H9 (cell line): ENCODE measurements around the gene SLC12A9. TPM values are rescaled to one million over a fixed set of nuclear protein-coding genes. Genes with fewer than 3 reads are reported as not detected.

ENCODE experiments used
- DNase-seq: peaks from one replicate; pipeline ENCODE4 v3.0.0-alpha.2; 2017
- H2AFZ ChIP-seq: one replicate; pipeline ENCODE4 v1.6.1; 2013; ENCODE audit warnings: mild to moderate bottlenecking, low read length, control low read depth, moderate library complexity
- H2AK5ac ChIP-seq: 2 replicates; pipeline ENCODE4 v1.6.1; 2013; ENCODE audit warnings: low read length, control low read depth, mixed read lengths; ENCODE audit not compliant: insufficient read length
- H2BK120ac ChIP-seq: one replicate; pipeline ENCODE4 v1.6.1; 2013; ENCODE audit warnings: low read depth, mild to moderate bottlenecking, low read length, control low read depth, inconsistent platforms; ENCODE audit not compliant: poor library complexity, severe bottlenecking
- H2BK12ac ChIP-seq: 2 replicates; pipeline ENCODE4 v1.6.1; 2013; ENCODE audit warnings: low read length, control low read depth, mixed read lengths, low read depth; ENCODE audit not compliant: insufficient read length
- H2BK15ac ChIP-seq: 2 replicates; pipeline ENCODE4 v1.6.1; 2013; ENCODE audit warnings: low read depth, low read length, control low read depth
- H2BK20ac ChIP-seq: one replicate; pipeline ENCODE4 v1.6.1; 2013; ENCODE audit warnings: low read depth, mild to moderate bottlenecking, low read length, control low read depth, inconsistent platforms; ENCODE audit not compliant: poor library complexity, severe bottlenecking
- H2BK5ac ChIP-seq: 2 replicates; pipeline ENCODE4 v1.6.1; 2013; ENCODE audit warnings: low read length, control low read depth, mixed read lengths; ENCODE audit not compliant: insufficient read length
- H3K14ac ChIP-seq: 2 replicates; pipeline ENCODE4 v1.6.1; 2013; ENCODE audit warnings: low read length, control low read depth; ENCODE audit not compliant: insufficient read depth
- H3K18ac ChIP-seq: 2 replicates; pipeline ENCODE4 v1.6.1; 2013; ENCODE audit warnings: low read depth, mild to moderate bottlenecking, mixed read lengths, low read length, control low read depth; ENCODE audit not compliant: insufficient read length
- H3K23ac ChIP-seq: 2 replicates; pipeline ENCODE4 v1.6.1; 2013; ENCODE audit warnings: low read length, control low read depth, mixed read lengths, low read depth; ENCODE audit not compliant: insufficient read length
- H3K23me2 ChIP-seq: 2 replicates; pipeline ENCODE4 v1.6.1; 2013; ENCODE audit warnings: low read depth, mild to moderate bottlenecking, mixed read lengths, low read length, control low read depth; ENCODE audit not compliant: insufficient read length, poor library complexity, severe bottlenecking
- H3K27ac ChIP-seq: 2 replicates; pipeline ENCODE4 v1.5.1; 2013; ENCODE audit warnings: low read length, control low read depth, mixed read lengths, low read depth; ENCODE audit not compliant: insufficient read length
- H3K27me3 ChIP-seq: 2 replicates; pipeline ENCODE4 v1.6.1; 2013; ENCODE audit warnings: low read length, control low read depth, inconsistent platforms; ENCODE audit not compliant: insufficient read depth
- H3K4ac ChIP-seq: 2 replicates; pipeline ENCODE4 v1.6.1; 2013; ENCODE audit warnings: low read depth, mild to moderate bottlenecking, control low read depth, inconsistent platforms, low read length, moderate library complexity
- H3K4me1 ChIP-seq: 2 replicates; pipeline ENCODE4 v1.6.1; 2013; ENCODE audit warnings: low read length, control low read depth, inconsistent platforms; ENCODE audit not compliant: insufficient read depth
- H3K4me2 ChIP-seq: 2 replicates; pipeline ENCODE4 v1.6.1; 2013; ENCODE audit warnings: low read length, control low read depth, mixed read lengths; ENCODE audit not compliant: insufficient read length, insufficient read depth
- H3K56ac ChIP-seq: 2 replicates; pipeline ENCODE4 v1.6.1; 2013; ENCODE audit warnings: low read depth, mild to moderate bottlenecking, mixed read lengths, low read length, control low read depth; ENCODE audit not compliant: insufficient read length
- H3K79me1 ChIP-seq: 2 replicates; pipeline ENCODE4 v1.6.1; 2013; ENCODE audit warnings: low read depth, mild to moderate bottlenecking, moderate library complexity, low read length, control low read depth, inconsistent platforms; ENCODE audit not compliant: insufficient read depth, poor library complexity, severe bottlenecking
- H3K79me2 ChIP-seq: 2 replicates; pipeline ENCODE4 v1.6.1; 2013; ENCODE audit warnings: low read length, control low read depth, inconsistent platforms; ENCODE audit not compliant: insufficient read depth
- H3K9ac ChIP-seq: 2 replicates; pipeline ENCODE4 v1.6.1; 2013; ENCODE audit warnings: low read length, control low read depth, mixed read lengths; ENCODE audit not compliant: insufficient read length; ENCODE audit errors: extremely low read depth
- H3K9me3 ChIP-seq: one replicate; pipeline ENCODE4 v1.6.1; 2013; ENCODE audit warnings: low read depth, low read length, inconsistent platforms; ENCODE audit not compliant: control insufficient read depth
- H3T11ph ChIP-seq: one replicate; pipeline ENCODE4 v1.6.1; 2013; ENCODE audit warnings: mild to moderate bottlenecking, low read length, control low read depth, inconsistent platforms
- H4K20me1 ChIP-seq: one replicate; pipeline ENCODE4 v1.6.1; 2013; ENCODE audit not compliant: control insufficient read depth, insufficient read length, insufficient read depth
- H4K5ac ChIP-seq: 2 replicates; pipeline ENCODE4 v1.6.1; 2013; ENCODE audit warnings: low read depth, mild to moderate bottlenecking, mixed read lengths, low read length, control low read depth; ENCODE audit not compliant: insufficient read length
- H4K8ac ChIP-seq: replicated peaks from 2 replicates; pipeline ENCODE4 v1.6.1; 2013; ENCODE audit warnings: low read length, control low read depth, mixed read lengths, low read depth; ENCODE audit not compliant: insufficient read length
- H4K91ac ChIP-seq: 2 replicates; pipeline ENCODE4 v1.6.1; 2013; ENCODE audit warnings: low read depth, mild to moderate bottlenecking, moderate library complexity, mixed read lengths, low read length, control low read depth; ENCODE audit not compliant: insufficient read length
- H3K27ac Mint-ChIP-seq, 3 experiments: 2 replicates in 2 of 3; 3 replicates in 1 of 3; pipeline ENCODE4 v1.8.0; 2020 to 2021; ENCODE audit warnings: mixed read lengths in 3 of 3, mild to moderate bottlenecking in 1 of 3, moderate library complexity in 1 of 3
- H3K27me3 Mint-ChIP-seq: 2 replicates; pipeline ENCODE4 v1.8.0; 2021; ENCODE audit warnings: low read depth, mild to moderate bottlenecking, moderate library complexity, mixed read lengths
- H3K36me3 Mint-ChIP-seq, 3 experiments: 2 replicates in 2 of 3; 3 replicates in 1 of 3; pipeline ENCODE4 v1.8.0; 2020 to 2021; ENCODE audit warnings: low read depth in 3 of 3, mixed read lengths in 3 of 3; ENCODE audit not compliant: insufficient read depth in 1 of 3
- H3K4me1 Mint-ChIP-seq, 2 experiments: 2 replicates each; pipeline ENCODE4 v1.8.0; 2020; ENCODE audit warnings: mixed read lengths in 2 of 2
- H3K4me3 Mint-ChIP-seq, 2 experiments: 2 replicates in 1 of 2; 3 replicates in 1 of 2; pipeline ENCODE4 v1.8.0; 2020 to 2021; ENCODE audit warnings: mild to moderate bottlenecking in 2 of 2, mixed read lengths in 2 of 2, moderate library complexity in 1 of 2
- H3K9me3 Mint-ChIP-seq, 2 experiments: 2 replicates in 1 of 2; 3 replicates in 1 of 2; pipeline ENCODE4 v1.8.0; 2020; ENCODE audit warnings: mild to moderate bottlenecking in 2 of 2, mixed read lengths in 2 of 2, moderate library complexity in 1 of 2
- WGBS: extraction: QIAGEN DNeasy Blood & Tissue Kit; methylation state at CpG from one replicate; pipeline ENCODE4 v1.1.7; 2013; ENCODE audit warnings: missing lambda C conversion rate, low lambda C conversion rate, mixed read lengths; ENCODE audit not compliant: insufficient read length; ENCODE audit errors: extremely low coverage; 5-methylcytosine and 5-hydroxymethylcytosine counted together
- total RNA-seq: library from RNA; stranded (reverse); gene quantifications from 2 replicates; pipeline ENCODE4 v1.2.1, GENCODE V29; 2021
- TF ChIP-seq, protein P1 (sequence below): fragments of 200-600 bp; sonication (generic); conservative IDR thresholded peaks from 3 replicates; pipeline ENCODE4 v1.8.0; 2021; ENCODE audit warnings: antibody characterized with exemption, mild to moderate bottlenecking

SLC12A9 gene
- total RNA-seq, 1 experiment from 2014 or later, result 43.0 TPM

DNA sequence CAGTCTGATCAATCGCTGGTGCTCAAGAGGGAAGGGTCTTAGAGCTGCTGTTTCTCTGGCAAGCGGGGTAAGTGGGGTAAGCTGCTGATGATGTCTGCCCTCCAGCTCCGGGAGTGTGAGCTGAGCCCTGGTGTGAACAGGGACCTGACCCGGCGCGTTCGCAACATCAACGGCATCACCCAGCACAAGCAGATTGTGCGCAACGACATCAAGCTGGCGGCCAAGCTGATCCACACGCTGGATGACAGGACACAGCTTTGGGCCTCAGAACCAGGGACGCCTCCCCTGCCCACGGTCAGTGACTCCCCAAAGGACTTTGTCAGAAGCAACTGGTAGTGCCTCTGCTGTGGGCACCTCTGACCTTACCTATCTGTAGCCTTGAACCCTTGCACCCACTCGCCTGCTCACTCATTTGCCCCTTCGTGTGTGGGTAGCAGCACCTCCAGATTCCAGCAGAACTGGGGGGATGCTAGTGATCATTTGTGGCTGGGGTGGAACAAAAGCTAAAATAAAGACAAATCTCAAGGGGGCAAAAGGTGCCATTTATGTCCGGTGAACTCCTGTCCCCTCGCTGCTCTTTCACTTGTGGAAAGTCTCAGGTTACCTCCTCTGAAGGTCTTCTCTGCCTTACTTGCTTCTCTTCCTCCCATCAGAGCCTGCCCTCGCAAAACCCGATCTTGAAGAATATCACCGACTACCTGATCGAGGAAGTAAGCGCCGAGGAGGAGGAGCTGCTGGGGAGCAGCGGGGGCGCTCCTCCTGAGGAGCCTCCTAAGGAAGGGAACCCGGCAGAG is 33.8 kb downstream of the SLC12A9 start:
- Histone ChIP-seq H3T11ph (no peak overlapping the region), H3K79me1 (peaks cover 2% of the 10 kb centered on the region), H3K27me3 (no peaks in the 10 kb centered on the region), H3K23ac (no peak overlapping the region), H3K14ac (no peak overlapping the region), H2AFZ (no peak overlapping the region), H2BK5ac (no peak overlapping the region), H3K4me1 (no peaks in the 10 kb centered on the region; the same call in 1 of the 2 replicates), H3K56ac (no peak overlapping the region), H3K27ac (no peak overlapping the region), H2BK12ac (no peak overlapping the region), H3K4ac (no peak overlapping the region), H2BK20ac (no peak overlapping the region), H2AK5ac (no peak overlapping the region), H3K9me3 (no peaks in the 10 kb centered on the region), H4K91ac (no peak overlapping the region), H4K20me1 (no peaks in the 10 kb centered on the region), H2BK120ac (no peak overlapping the region), H3K23me2 (peaks cover 22% of the 10 kb centered on the region), H4K8ac (no peak overlapping the region), H3K4me2 (no peak overlapping the region), H3K9ac (no peak overlapping the region), H4K5ac (no peak overlapping the region), H3K18ac (no peak overlapping the region), H2BK15ac (no peak overlapping the region), H3K79me2 (peaks cover 6% of the 10 kb centered on the region; the same call in 1 of the 2 replicates)
- Mint-ChIP-seq H3K27me3 (no peaks in the 10 kb centered on the region; the same call in 1 of the 2 replicates), H3K27ac (peak overlapping the region in 2 of 3 experiments; percentile 79 to 88; a peak in 4 of 7 replicates), H3K9me3 (no peaks in the 10 kb centered on the region), H3K4me1 (peaks cover 30 to 42% of the 10 kb centered on the region in 2 experiments), H3K4me3 (peak overlapping the region in 1 of 2 experiments; percentile 69; a peak in 2 of 5 replicates), H3K36me3 (peaks cover 66 to 76% (median 73%) of the 10 kb centered on the region in 3 experiments)
- WGBS, result no CpG with 5 or more reads among the region's 27 CpGs
- TF ChIP-seq, protein P1, sequence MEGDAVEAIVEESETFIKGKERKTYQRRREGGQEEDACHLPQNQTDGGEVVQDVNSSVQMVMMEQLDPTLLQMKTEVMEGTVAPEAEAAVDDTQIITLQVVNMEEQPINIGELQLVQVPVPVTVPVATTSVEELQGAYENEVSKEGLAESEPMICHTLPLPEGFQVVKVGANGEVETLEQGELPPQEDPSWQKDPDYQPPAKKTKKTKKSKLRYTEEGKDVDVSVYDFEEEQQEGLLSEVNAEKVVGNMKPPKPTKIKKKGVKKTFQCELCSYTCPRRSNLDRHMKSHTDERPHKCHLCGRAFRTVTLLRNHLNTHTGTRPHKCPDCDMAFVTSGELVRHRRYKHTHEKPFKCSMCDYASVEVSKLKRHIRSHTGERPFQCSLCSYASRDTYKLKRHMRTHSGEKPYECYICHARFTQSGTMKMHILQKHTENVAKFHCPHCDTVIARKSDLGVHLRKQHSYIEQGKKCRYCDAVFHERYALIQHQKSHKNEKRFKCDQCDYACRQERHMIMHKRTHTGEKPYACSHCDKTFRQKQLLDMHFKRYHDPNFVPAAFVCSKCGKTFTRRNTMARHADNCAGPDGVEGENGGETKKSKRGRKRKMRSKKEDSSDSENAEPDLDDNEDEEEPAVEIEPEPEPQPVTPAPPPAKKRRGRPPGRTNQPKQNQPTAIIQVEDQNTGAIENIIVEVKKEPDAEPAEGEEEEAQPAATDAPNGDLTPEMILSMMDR, result no peak
- no peak for DNase-seq
